Measurements from ENCODE around the gene STARD4. TPM values are rescaled to one million over a fixed set of nuclear protein-coding genes. Genes with fewer than 3 reads are reported as not detected.
A peak's percentile ranks its signal among the peaks of the same experiment; 100 is the strongest.

STARD4 gene
- total RNA-seq, 1 donor from 2014 or later, result 29.7 TPM

DNA sequence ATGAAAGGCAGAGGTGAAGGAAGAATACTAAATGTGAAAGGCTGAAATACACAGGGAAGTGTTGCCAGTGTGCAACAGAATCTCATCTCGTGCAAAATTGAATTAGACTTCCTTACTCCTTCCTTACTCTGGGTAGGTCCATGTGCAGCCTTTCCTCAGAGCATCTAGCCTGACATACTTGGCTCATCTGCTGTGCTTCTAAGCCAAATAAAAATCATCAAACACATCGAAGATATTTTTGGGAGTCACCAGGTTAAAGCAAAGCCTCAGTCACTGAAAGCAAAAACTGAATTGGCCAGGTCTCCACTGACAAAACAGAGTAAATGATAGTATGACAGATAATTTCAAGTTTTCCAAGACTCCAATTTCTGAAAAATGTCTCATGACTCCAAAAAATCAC lies 19.3 kb downstream of the STARD4 start:
- no peaks in the 10 kb centered on the region for H3K27me3 Mint-ChIP-seq (ENCODE audit: unreplicated experiment)
- no peak for TF ChIP-seq CTCF (IDR thresholded peaks at IDR 0.05)
- peaks cover 1% of the 10 kb centered on the region for H3K4me1 Mint-ChIP-seq (ENCODE audit: unreplicated experiment)
- peaks cover 10% of the 10 kb centered on the region for H3K36me3 Mint-ChIP-seq (ENCODE audit: unreplicated experiment)
- H3K27ac Mint-ChIP-seq (ENCODE audit: unreplicated experiment), result no peak overlapping the region
- DNase-seq (ENCODE audit: extremely low spot score, unreplicated experiment), result no peak
- no peak overlapping the region for H3K4me3 Mint-ChIP-seq (ENCODE audit: unreplicated experiment)
- no peaks in the 10 kb centered on the region for H3K9me3 Mint-ChIP-seq (ENCODE audit: unreplicated experiment)

GRCh38 chr5:111488353-111488752 lies 24.0 kb downstream of the STARD4 start:
- Mint-ChIP-seq H3K27me3 (ENCODE audit: unreplicated experiment) (no peaks in the 10 kb centered on the region), H3K4me1 (ENCODE audit: unreplicated experiment) (peaks cover 4% of the 10 kb centered on the region), H3K27ac (ENCODE audit: unreplicated experiment) (no peak overlapping the region), H3K4me3 (ENCODE audit: unreplicated experiment) (no peak overlapping the region), H3K36me3 (ENCODE audit: unreplicated experiment) (no peaks in the 10 kb centered on the region), H3K9me3 (ENCODE audit: unreplicated experiment) (no peaks in the 10 kb centered on the region)
- TF ChIP-seq CTCF (IDR thresholded peaks at IDR 0.05), result no peak
- DNase-seq (ENCODE audit: extremely low spot score, unreplicated experiment), result no peak

DNA sequence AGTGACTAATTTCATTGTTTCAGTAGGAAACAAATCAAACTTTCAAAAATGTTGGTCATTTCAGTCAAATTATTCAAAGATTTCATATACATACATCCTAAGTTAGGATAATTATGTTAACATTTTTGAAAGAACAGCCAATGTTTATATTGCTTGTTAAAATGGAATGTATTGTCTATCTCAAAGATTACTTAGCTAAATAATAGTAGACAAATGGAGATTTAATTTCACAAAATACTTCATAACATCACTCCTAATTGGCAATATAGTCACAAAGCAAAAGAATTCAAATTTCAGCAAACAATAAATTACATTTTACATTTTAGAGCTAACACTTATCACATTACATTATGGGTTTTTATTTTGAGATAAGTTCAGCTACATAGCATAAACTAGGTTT lies 25.4 kb downstream of the STARD4 start:
- Mint-ChIP-seq H3K4me1 (ENCODE audit: unreplicated experiment) (peaks cover 4% of the 10 kb centered on the region), H3K27me3 (ENCODE audit: unreplicated experiment) (no peaks in the 10 kb centered on the region), H3K9me3 (ENCODE audit: unreplicated experiment) (no peaks in the 10 kb centered on the region), H3K4me3 (ENCODE audit: unreplicated experiment) (no peak overlapping the region), H3K27ac (ENCODE audit: unreplicated experiment) (no peak overlapping the region), H3K36me3 (ENCODE audit: unreplicated experiment) (no peaks in the 10 kb centered on the region)
- no peak for DNase-seq (ENCODE audit: extremely low spot score, unreplicated experiment)
- no peak for TF ChIP-seq CTCF (IDR thresholded peaks at IDR 0.05)

DNA sequence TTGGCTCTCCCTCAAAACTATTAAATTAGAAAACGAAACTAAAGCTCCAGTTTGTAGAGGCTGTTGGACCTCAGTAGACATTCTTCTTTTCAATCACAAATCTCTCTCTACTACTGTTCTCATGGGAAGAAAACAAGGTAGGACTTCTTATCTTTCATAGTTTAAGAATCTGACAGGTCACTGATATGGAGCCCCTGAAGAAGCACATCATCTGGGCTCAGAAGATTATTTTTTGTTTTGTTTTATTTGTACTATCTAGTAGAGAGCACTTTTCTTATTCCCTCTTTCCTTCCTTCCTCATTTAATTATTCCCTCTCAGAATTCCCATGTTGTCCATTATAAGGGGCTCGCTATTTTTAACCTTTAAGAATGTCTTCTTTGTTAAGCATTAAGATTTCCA lies 26.3 kb downstream of the STARD4 start:
- H3K36me3 Mint-ChIP-seq (ENCODE audit: unreplicated experiment), result no peaks in the 10 kb centered on the region

GRCh38 chr5:111480346-111480745 lies 32.0 kb downstream of the STARD4 start:
- DNase-seq (ENCODE audit: extremely low spot score, unreplicated experiment), result no peak
- TF ChIP-seq CTCF (IDR thresholded peaks at IDR 0.05), result no peak
- no peaks in the 10 kb centered on the region for H3K36me3 Mint-ChIP-seq (ENCODE audit: unreplicated experiment)
- H3K27ac Mint-ChIP-seq (ENCODE audit: unreplicated experiment), result no peak overlapping the region
- no peaks in the 10 kb centered on the region for H3K4me1 Mint-ChIP-seq (ENCODE audit: unreplicated experiment)
- peaks cover 4% of the 10 kb centered on the region for H3K27me3 Mint-ChIP-seq (ENCODE audit: unreplicated experiment)
- H3K4me3 Mint-ChIP-seq (ENCODE audit: unreplicated experiment), result no peak overlapping the region
- no peaks in the 10 kb centered on the region for H3K9me3 Mint-ChIP-seq (ENCODE audit: unreplicated experiment)

More for the DNA sequence above, 26.3 kb downstream of the STARD4 start:
- Mint-ChIP-seq H3K9me3 (ENCODE audit: unreplicated experiment) (no peaks in the 10 kb centered on the region), H3K4me3 (ENCODE audit: unreplicated experiment) (peak overlapping the region; percentile 23), H3K4me1 (ENCODE audit: unreplicated experiment) (peaks cover 4% of the 10 kb centered on the region), H3K27me3 (ENCODE audit: unreplicated experiment) (no peaks in the 10 kb centered on the region), H3K27ac (ENCODE audit: unreplicated experiment) (peak overlapping the region; percentile 21)
- no peak for TF ChIP-seq CTCF (IDR thresholded peaks at IDR 0.05)
- no peak for DNase-seq (ENCODE audit: extremely low spot score, unreplicated experiment)

All from osteocyte (in vitro differentiated cells).